ENCODE results near the gene ADIPOR2. TPM values are rescaled to one million over a fixed set of nuclear protein-coding genes. Genes with fewer than 3 reads are reported as not detected.

The ADIPOR2 gene
- total RNA-seq, 1 experiment from 2014 or later: 45.3 TPM

DNA sequence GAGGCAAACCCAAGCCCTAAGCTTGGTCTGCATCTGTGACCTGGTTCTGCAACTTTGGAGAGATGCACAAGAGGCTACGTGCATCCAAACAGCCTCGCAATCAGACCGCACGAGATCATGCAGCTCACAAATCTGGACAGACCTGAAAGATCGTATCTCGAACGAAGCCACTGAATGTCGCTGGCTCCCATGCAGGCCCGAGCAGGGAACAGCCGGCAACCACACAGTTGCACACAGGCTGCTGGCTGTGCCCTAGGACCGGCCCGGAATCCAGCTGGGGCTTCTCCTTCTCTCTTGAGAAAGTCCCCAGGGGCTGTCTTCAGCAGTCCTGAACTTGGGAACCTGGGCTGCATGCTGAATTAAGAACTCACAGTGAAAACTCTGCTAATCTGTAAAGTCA is 34.0 kb upstream of the ADIPOR2 start:
- Mint-ChIP-seq H3K27me3 (ENCODE audit: low read depth) (peaks cover 42% of the 10 kb centered on the region), H3K4me3 (no peak overlapping the region), H3K27ac (no peak overlapping the region), H3K4me1 (peaks cover 4 to 9% of the 10 kb centered on the region in 2 experiments; a peak in 3 of 4 replicates), H3K36me3 (ENCODE audit: insufficient read depth in 1 of 3, low read depth in 3 of 3) (no peaks in the 10 kb centered on the region), H3K9me3 (no peaks in the 10 kb centered on the region)
- H2AFZ ChIP-seq (ENCODE audit: low read length): no peak overlapping the region
- H3K18ac ChIP-seq (ENCODE audit: insufficient read length, low read depth, low read length): no peak overlapping the region
- no peak for DNase-seq
- no CpG with 5 or more reads among the region's 12 CpGs for WGBS (ENCODE audit: extremely low coverage, insufficient read length, low lambda C conversion rate)
- no peak overlapping the region for H2BK5ac ChIP-seq (ENCODE audit: insufficient read length, low read length)
- no peak overlapping the region for H2BK120ac ChIP-seq (ENCODE audit: low read depth, low read length, poor library complexity, severe bottlenecking)
- no peak overlapping the region for H2BK12ac ChIP-seq (ENCODE audit: insufficient read length, low read depth, low read length)
- peaks cover 3% of the 10 kb centered on the region; the same call in 1 of the 2 replicates for H3K27me3 ChIP-seq (ENCODE audit: insufficient read depth, low read length)
- no peaks in the 10 kb centered on the region for H4K20me1 ChIP-seq (ENCODE audit: control insufficient read depth, insufficient read depth, insufficient read length)
- H2BK15ac ChIP-seq (ENCODE audit: low read depth, low read length): no peak overlapping the region
- H3K4ac ChIP-seq (ENCODE audit: low read depth, low read length): no peak overlapping the region
- no peak overlapping the region for H3K9ac ChIP-seq (ENCODE audit: extremely low read depth, insufficient read length, low read length)
- no peaks in the 10 kb centered on the region for H3K4me1 ChIP-seq (ENCODE audit: insufficient read depth, low read length)
- H3K14ac ChIP-seq (ENCODE audit: insufficient read depth, low read length): no peak overlapping the region
- H3K27ac ChIP-seq (ENCODE audit: insufficient read length, low read depth, low read length): no peak overlapping the region
- H3K23me2 ChIP-seq (ENCODE audit: insufficient read length, low read depth, low read length, poor library complexity, severe bottlenecking): peaks cover 6% of the 10 kb centered on the region
- H3K79me1 ChIP-seq (ENCODE audit: insufficient read depth, low read depth, low read length, poor library complexity, severe bottlenecking): no peaks in the 10 kb centered on the region
- H2AK5ac ChIP-seq (ENCODE audit: insufficient read length, low read length): no peak overlapping the region
- H4K91ac ChIP-seq (ENCODE audit: insufficient read length, low read depth, low read length): no peak overlapping the region
- H4K8ac ChIP-seq (replicated peaks; ENCODE audit: insufficient read length, low read depth, low read length): no peak overlapping the region
- H3K23ac ChIP-seq (ENCODE audit: insufficient read length, low read depth, low read length): no peak overlapping the region
- no peak overlapping the region for H4K5ac ChIP-seq (ENCODE audit: insufficient read length, low read depth, low read length)
- no peak overlapping the region for H3K56ac ChIP-seq (ENCODE audit: insufficient read length, low read depth, low read length)
- no peaks in the 10 kb centered on the region for H3K9me3 ChIP-seq (ENCODE audit: control insufficient read depth, low read depth, low read length)
- H2BK20ac ChIP-seq (ENCODE audit: low read depth, low read length, poor library complexity, severe bottlenecking): no peak overlapping the region
- no peak overlapping the region for H3T11ph ChIP-seq (ENCODE audit: low read length)
- H3K79me2 ChIP-seq (ENCODE audit: insufficient read depth, low read length): no peaks in the 10 kb centered on the region
- TF ChIP-seq, protein P1, sequence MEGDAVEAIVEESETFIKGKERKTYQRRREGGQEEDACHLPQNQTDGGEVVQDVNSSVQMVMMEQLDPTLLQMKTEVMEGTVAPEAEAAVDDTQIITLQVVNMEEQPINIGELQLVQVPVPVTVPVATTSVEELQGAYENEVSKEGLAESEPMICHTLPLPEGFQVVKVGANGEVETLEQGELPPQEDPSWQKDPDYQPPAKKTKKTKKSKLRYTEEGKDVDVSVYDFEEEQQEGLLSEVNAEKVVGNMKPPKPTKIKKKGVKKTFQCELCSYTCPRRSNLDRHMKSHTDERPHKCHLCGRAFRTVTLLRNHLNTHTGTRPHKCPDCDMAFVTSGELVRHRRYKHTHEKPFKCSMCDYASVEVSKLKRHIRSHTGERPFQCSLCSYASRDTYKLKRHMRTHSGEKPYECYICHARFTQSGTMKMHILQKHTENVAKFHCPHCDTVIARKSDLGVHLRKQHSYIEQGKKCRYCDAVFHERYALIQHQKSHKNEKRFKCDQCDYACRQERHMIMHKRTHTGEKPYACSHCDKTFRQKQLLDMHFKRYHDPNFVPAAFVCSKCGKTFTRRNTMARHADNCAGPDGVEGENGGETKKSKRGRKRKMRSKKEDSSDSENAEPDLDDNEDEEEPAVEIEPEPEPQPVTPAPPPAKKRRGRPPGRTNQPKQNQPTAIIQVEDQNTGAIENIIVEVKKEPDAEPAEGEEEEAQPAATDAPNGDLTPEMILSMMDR (conservative IDR thresholded peaks at IDR 0.05): no peak
- H3K4me2 ChIP-seq (ENCODE audit: insufficient read depth, insufficient read length, low read length): no peak overlapping the region
